Measurements from ENCODE around the gene DAZAP1. TPM values are rescaled to one million over a fixed set of nuclear protein-coding genes. Genes with fewer than 3 reads are reported as not detected.

Gene DAZAP1
- total RNA-seq, 2 experiments from 2014 or later, result 295 to 300 TPM

- CTCF ChIA-PET, result interaction anchor here (0.5 kb wide), 1 partner anchor 309 kb away, joined by 3 read pairs; no protein-coding TSS in a partner anchor
- POLR2A ChIA-PET, result no interaction called here
Observed at GRCh38 chr19:1373534-1374249, 33.7 kb upstream of the DAZAP1 start.

GRCh38 chr19:1374250-1374577, 33.2 kb upstream of the DAZAP1 start:
- POLR2A ChIA-PET, result no interaction called here
- CTCF ChIA-PET, result no interaction called here

- POLR2A ChIA-PET, result no interaction called here
Observed at GRCh38 chr19:1376415-1376805, 31.0 kb upstream of the DAZAP1 start.

GRCh38 chr19:1377176-1377964, 30.0 kb upstream of the DAZAP1 start:
- POLR2A ChIA-PET, result no interaction called here
- CTCF ChIA-PET, result interaction anchor here (1.0 kb wide), 1 partner anchor 98 kb away, joined by 3 read pairs; no protein-coding TSS in a partner anchor

More at GRCh38 chr19:1376415-1376805, 31.0 kb upstream of the DAZAP1 start:
- CTCF ChIA-PET, result no interaction called here

DNA sequence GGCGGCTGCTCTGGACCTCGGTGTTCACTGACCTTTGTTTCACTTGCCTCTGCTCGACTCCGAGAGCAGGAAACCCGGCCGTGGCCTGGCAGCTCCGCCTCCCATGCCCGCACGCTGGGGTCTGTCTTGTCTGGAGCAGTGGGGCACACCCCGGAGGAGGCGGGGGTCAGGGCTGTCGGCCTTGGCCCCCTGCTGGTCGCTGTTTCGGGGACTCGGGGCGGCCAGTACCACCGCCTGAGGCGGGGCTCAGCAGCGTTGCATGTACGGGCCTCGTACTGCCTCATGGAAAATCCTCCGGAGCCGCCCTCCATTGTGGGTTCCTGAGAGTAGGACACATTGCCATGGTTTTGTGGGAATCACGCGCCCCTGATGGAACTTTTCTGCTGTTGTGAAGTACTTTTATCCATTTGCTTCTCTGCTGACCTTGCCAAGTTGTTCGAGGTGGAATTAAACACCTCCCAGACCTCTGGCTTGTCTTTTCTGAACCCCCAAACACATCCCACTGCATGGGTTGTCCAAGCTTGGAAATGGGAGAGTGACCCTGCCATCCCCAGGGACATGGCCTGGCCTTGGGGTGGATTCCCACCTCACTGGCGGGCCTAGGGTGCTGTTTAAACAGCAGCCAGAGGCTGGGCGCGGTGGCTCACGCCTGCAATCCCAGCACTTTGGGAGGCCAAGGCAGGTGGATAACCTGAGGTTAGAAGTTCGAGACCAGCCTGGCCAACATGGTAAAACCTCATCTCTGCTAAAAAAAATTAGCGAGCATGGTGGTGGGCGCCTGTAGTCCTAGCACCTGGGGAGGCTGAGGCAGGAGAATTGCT, 29.2 kb upstream of the DAZAP1 start:
- ChIA-PET CTCF (interaction anchor here (1.0 kb wide), 1 partner anchor 99 kb away, joined by 3 read pairs; no protein-coding TSS in a partner anchor), POLR2A (no interaction called here)

DNA sequence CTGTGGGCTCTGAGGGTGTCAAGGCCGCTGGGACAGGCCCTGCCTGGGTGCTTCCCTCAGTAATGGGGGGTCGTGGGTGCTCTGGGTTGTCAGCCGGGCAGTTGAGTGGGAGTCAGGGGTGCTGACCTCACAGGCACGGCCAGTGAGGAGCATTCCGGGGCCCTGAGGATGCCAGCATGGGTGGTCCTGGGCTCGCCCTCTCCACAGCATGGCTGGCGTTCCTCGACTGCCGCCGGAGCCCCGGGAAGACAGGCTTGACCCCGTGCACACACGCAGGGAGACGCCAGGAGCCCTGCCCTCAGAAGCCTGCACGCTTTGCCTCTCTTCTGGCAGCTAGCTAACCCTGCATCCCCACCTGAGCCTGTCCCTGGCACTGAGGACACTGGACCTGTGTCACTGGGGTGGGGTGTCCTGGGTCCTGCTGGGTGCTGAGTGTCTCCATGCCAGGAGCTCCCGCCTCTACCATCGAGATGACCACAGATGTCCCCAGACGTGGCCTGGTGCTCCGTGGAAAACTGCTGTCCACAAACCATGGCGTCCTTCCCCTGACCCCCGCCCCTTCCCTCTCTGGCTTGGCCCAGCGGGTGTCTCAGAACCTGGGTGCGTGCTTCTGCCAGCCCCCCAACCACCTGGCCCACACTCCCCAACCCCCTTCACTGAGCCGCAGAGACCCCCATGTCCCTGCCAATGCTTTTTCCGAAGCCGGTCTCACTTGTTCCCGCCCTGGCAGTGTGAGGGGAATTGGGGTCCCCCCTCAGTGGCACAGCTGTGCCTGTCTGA, 28.1 kb upstream of the DAZAP1 start:
- ChIA-PET CTCF (no interaction called here), POLR2A (no interaction called here)

- ChIA-PET CTCF (interaction anchor here (1.2 kb wide), 1 partner anchor 23 kb away, joined by 3 read pairs; no protein-coding TSS in a partner anchor), POLR2A (no interaction called here)
Observed at GRCh38 chr19:1379961-1380489, 27.4 kb upstream of the DAZAP1 start.

- ChIA-PET POLR2A (no interaction called here), CTCF (interaction anchor here (0.7 to 1.7 kb wide), 5 partner anchors 21 to 899 kb away, joined by 3 to 5 read pairs (median 4); no protein-coding TSS in a partner anchor)
Observed at GRCh38 chr19:1382250-1382649, 25.1 kb upstream of the DAZAP1 start.

DNA sequence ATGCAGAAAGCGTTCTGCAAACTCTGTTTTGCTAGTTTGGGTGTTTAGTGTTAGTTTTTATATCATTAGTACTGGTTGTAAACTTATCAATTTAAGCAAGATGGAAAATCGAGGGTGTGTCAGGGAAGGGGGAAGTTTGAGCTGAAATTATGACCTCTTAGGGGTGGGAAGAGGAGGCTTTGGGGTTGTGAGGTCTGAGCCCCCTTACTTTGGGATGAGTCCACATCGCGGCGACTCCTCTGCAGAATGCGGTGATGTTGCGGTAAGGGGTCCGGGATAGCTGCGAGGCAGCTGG, 24.4 kb upstream of the DAZAP1 start:
- ChIA-PET CTCF (interaction anchor here (0.7 to 1.7 kb wide), 11 partner anchors 19 to 899 kb away, joined by 3 to 6 read pairs (median 3); partner anchors contain the start of gene ATP5F1D), POLR2A (interaction anchor here (0.7 to 1.1 kb wide), 2 partner anchors 18 to 300 kb away, joined by 3 to 4 read pairs; no protein-coding TSS in a partner anchor)

GRCh38 chr19:1383312-1384084, 23.9 kb upstream of the DAZAP1 start, which contains the start of gene NDUFS7:
NDUFS7 (plus strand) TSS chr19:1383907; CDS start chr19:1383927, 20 bp downstream.
- POLR2A ChIA-PET, result interaction anchor here (0.7 to 1.1 kb wide), 2 partner anchors 19 to 301 kb away, joined by 3 to 4 read pairs; no protein-coding TSS in a partner anchor

DNA sequence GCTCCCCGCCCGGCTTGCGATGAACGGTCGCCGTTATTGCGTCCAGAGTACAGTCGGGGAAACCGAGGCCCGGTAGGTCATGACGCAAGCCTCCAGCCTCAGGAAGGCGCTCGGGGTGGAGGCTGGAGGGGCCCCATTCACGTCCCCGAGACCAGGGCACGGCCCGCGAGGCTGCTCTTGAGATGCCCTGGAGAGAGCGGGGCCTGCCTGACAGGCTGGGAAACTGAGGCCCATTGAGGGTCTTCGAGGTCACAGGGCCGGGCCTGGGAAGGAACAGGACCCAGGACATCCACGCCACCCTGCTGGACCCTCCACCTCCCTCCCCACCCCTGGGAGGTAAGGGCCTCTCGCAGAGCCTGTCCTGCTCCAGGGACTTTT, 23.3 kb upstream of the DAZAP1 start:
- CTCF ChIA-PET, result no interaction called here
- POLR2A ChIA-PET, result no interaction called here

More at GRCh38 chr19:1383312-1384084, 23.9 kb upstream of the DAZAP1 start, which contains the start of gene NDUFS7:
- CTCF ChIA-PET, result interaction anchor here (0.7 to 1.7 kb wide), 10 partner anchors 19 to 310 kb away, joined by 3 to 6 read pairs (median 3); partner anchors contain the start of gene ATP5F1D

- ChIA-PET CTCF (no interaction called here), POLR2A (no interaction called here)
Observed at GRCh38 chr19:1384478-1385110, 22.8 kb upstream of the DAZAP1 start.

DNA sequence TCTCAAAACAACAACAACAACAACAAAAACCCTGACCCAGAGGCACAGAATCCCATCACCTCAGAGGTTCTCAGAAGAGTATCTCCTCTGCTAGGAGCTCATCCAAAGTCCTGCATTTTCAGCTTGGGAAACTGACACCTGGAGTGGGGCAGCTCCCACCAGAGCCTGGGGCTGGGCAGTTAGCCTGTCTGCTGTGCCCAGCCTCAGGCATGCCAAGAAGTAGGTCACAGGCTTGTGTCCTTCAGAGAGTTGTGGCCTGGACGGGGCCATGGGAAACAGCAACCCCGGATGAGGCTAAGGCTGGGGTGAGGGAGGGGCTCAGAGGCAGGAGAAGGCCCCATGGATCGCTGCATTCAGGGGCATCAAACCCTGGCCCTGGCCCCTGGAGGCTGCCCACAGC, 21.6 kb upstream of the DAZAP1 start:
- ChIA-PET CTCF (no interaction called here), POLR2A (no interaction called here)

GRCh38 chr19:1386945-1387683, 20.3 kb upstream of the DAZAP1 start:
- ChIA-PET POLR2A (no interaction called here), CTCF (interaction anchor here (0.8 kb wide), 1 partner anchor 107 kb away, joined by 3 read pairs; no protein-coding TSS in a partner anchor)

- POLR2A ChIA-PET, result no interaction called here
- CTCF ChIA-PET, result interaction anchor here (0.8 kb wide), 1 partner anchor 108 kb away, joined by 3 read pairs; no protein-coding TSS in a partner anchor
Observed at GRCh38 chr19:1387684-1388636, 19.4 kb upstream of the DAZAP1 start.

- ChIA-PET POLR2A (no interaction called here), CTCF (no interaction called here)
Observed at GRCh38 chr19:1388637-1389026, 18.8 kb upstream of the DAZAP1 start.
